HEK293T (cell line): ENCODE results near the gene MYO5B.

ENCODE experiments used
- CTCF ChIA-PET: fragments of 350-600 bp; formaldehyde crosslinking; extraction: SDS; loops from one replicate; lab custom pipeline; 2021; ENCODE audit warnings: antibody characterized with exemption, inconsistent platforms; lab: Yijun Ruan, JAX
- POLR2A ChIA-PET: fragments of 350-600 bp; formaldehyde crosslinking; extraction: SDS; loops from one replicate; lab custom pipeline; 2020; ENCODE audit warnings: antibody characterized with exemption, inconsistent platforms; lab: Yijun Ruan, JAX
- DNase-seq: peaks from one replicate; pipeline ENCODE4 v3.0.0; 2012; ENCODE audit warnings: mixed read lengths; ENCODE audit errors: extremely low spot score
- ARNT ChIP-seq: fragments of 450-650 bp; IDR thresholded peaks from 2 replicates; pipeline ENCODE4 v1.6.1; 2017; ENCODE audit warnings: mild to moderate bottlenecking
- BHLHE40 ChIP-seq: fragments of 450-650 bp; IDR thresholded peaks from 2 replicates; pipeline ENCODE4 v1.6.1; 2016; ENCODE audit warnings: mild to moderate bottlenecking, moderate library complexity, borderline replicate concordance
- CTBP1 ChIP-seq: fragments of 450-650 bp; IDR thresholded peaks from 2 replicates; pipeline ENCODE4 v1.6.1; 2016; ENCODE audit warnings: borderline replicate concordance
- ELF4 ChIP-seq: fragments of 450-650 bp; IDR thresholded peaks from 2 replicates; pipeline ENCODE4 v1.6.1; 2017; ENCODE audit warnings: antibody characterized with exemption
- FOXA1 ChIP-seq: fragments of 450-650 bp; IDR thresholded peaks from 2 replicates; pipeline ENCODE4 v1.6.1; 2016; ENCODE audit warnings: mild to moderate bottlenecking
- FOXK2 ChIP-seq: fragments of 450-650 bp; IDR thresholded peaks from 2 replicates; pipeline ENCODE4 v1.6.1; 2016; ENCODE audit warnings: mild to moderate bottlenecking
- FOXM1 ChIP-seq: fragments of 450-650 bp; IDR thresholded peaks from 2 replicates; pipeline ENCODE4 v1.6.1; 2017; ENCODE audit warnings: mild to moderate bottlenecking, borderline replicate concordance
- HDGF ChIP-seq: fragments of 450-650 bp; IDR thresholded peaks from 2 replicates; pipeline ENCODE4 v1.6.1; 2017; ENCODE audit warnings: antibody characterized with exemption, borderline replicate concordance
- L3MBTL2 ChIP-seq: fragments of 450-650 bp; conservative IDR thresholded peaks from 2 replicates; pipeline ENCODE4 v1.6.1; 2016; ENCODE audit warnings: mild to moderate bottlenecking
- LEF1 ChIP-seq: fragments of 450-650 bp; IDR thresholded peaks from 2 replicates; pipeline ENCODE4 v1.6.1; 2017; ENCODE audit warnings: mild to moderate bottlenecking, borderline replicate concordance
- NFRKB ChIP-seq: fragments of 450-650 bp; IDR thresholded peaks from 2 replicates; pipeline ENCODE4 v1.6.1; 2016; ENCODE audit warnings: mild to moderate bottlenecking, moderate library complexity
- PKNOX1 ChIP-seq: fragments of 450-650 bp; IDR thresholded peaks from 2 replicates; pipeline ENCODE4 v1.6.1; 2016
- SP1 ChIP-seq: fragments of 450-650 bp; IDR thresholded peaks from 2 replicates; pipeline ENCODE4 v1.6.1; 2017
- SUZ12 ChIP-seq: fragments of 450-650 bp; IDR thresholded peaks from 2 replicates; pipeline ENCODE4 v1.6.1; 2016; ENCODE audit warnings: mild to moderate bottlenecking
- TARDBP ChIP-seq: fragments of 450-650 bp; IDR thresholded peaks from 2 replicates; pipeline ENCODE4 v1.6.1; 2016
- ZNF384 ChIP-seq: fragments of 450-650 bp; IDR thresholded peaks from 2 replicates; pipeline ENCODE4 v1.6.1; 2016

The MYO5B gene

GRCh38 chr18:50114448-50114847, 80.5 kb downstream of the MYO5B start:
- no peak for DNase-seq
- ChIA-PET CTCF (no interaction called here), POLR2A (no interaction called here)
- no peak for TF ChIP-seq NFRKB
- TF ChIP-seq TARDBP = no peak
- TF ChIP-seq L3MBTL2 = no peak
- no peak for TF ChIP-seq LEF1
- TF ChIP-seq ARNT = no peak
- TF ChIP-seq CTBP1 = no peak
- no peak for TF ChIP-seq SUZ12
- TF ChIP-seq PKNOX1 = no peak
- TF ChIP-seq FOXK2 = no peak
- TF ChIP-seq FOXA1 = no peak
- no peak for TF ChIP-seq SP1
- no peak for TF ChIP-seq ELF4
- TF ChIP-seq FOXM1 = no peak
- no peak for TF ChIP-seq BHLHE40
- TF ChIP-seq ZNF384 = no peak
- no peak for TF ChIP-seq HDGF

GRCh38 chr18:50113726-50114125, 81.2 kb downstream of the MYO5B start:
- CTCF ChIA-PET = no interaction called here
- POLR2A ChIA-PET = no interaction called here
- no peak for TF ChIP-seq PKNOX1
- no peak for TF ChIP-seq CTBP1
- TF ChIP-seq FOXA1 = no peak
- TF ChIP-seq ELF4 = no peak
- TF ChIP-seq ARNT = no peak
- no peak for TF ChIP-seq FOXK2
- TF ChIP-seq FOXM1 = no peak
- TF ChIP-seq SP1 = no peak
- no peak for DNase-seq

- CTCF ChIA-PET = no interaction called here
- POLR2A ChIA-PET = no interaction called here
- DNase-seq = no peak
- no peak for TF ChIP-seq L3MBTL2
- no peak for TF ChIP-seq FOXA1
- no peak for TF ChIP-seq BHLHE40
- no peak for TF ChIP-seq LEF1
- no peak for TF ChIP-seq FOXM1
- no peak for TF ChIP-seq CTBP1
- TF ChIP-seq PKNOX1 = no peak
- no peak for TF ChIP-seq ZNF384
- TF ChIP-seq SUZ12 = no peak
- no peak for TF ChIP-seq SP1
Measured at GRCh38 chr18:50111398-50111797, 83.5 kb downstream of the MYO5B start.

GRCh38 chr18:50107468-50107977, 87.4 kb downstream of the MYO5B start:
- CTCF ChIA-PET = no interaction called here
- POLR2A ChIA-PET = no interaction called here
- TF ChIP-seq HDGF = no peak
- TF ChIP-seq FOXM1 = no peak
- TF ChIP-seq ARNT = no peak
- TF ChIP-seq CTBP1 = no peak
- no peak for TF ChIP-seq L3MBTL2
- no peak for TF ChIP-seq ELF4
- DNase-seq = no peak

- CTCF ChIA-PET = no interaction called here
- TF ChIP-seq PKNOX1 (no peak), LEF1 (no peak), FOXK2 (no peak), SUZ12 (no peak), HDGF (no peak), FOXM1 (no peak), NFRKB (no peak), TARDBP (no peak), BHLHE40 (no peak), FOXA1 (no peak), CTBP1 (no peak), L3MBTL2 (no peak), ZNF384 (no peak), ARNT (no peak), ELF4 (no peak), SP1 (no peak)
- DNase-seq = no peak
- POLR2A ChIA-PET = no interaction called here
Measured at GRCh38 chr18:50105027-50105426, 89.9 kb downstream of the MYO5B start.

- ChIA-PET POLR2A (no interaction called here), CTCF (no interaction called here)
- no peak for TF ChIP-seq ARNT
- no peak for TF ChIP-seq FOXA1
- no peak for TF ChIP-seq BHLHE40
- TF ChIP-seq FOXM1 = no peak
- TF ChIP-seq L3MBTL2 = no peak
- TF ChIP-seq NFRKB = no peak
- TF ChIP-seq TARDBP = no peak
- TF ChIP-seq ZNF384 = no peak
- TF ChIP-seq HDGF = no peak
- no peak for TF ChIP-seq SUZ12
- no peak for TF ChIP-seq ELF4
- no peak for TF ChIP-seq LEF1
- no peak for TF ChIP-seq PKNOX1
- TF ChIP-seq SP1 = no peak
- DNase-seq = no peak
Measured at GRCh38 chr18:50104421-50104820, 90.5 kb downstream of the MYO5B start.
